Erythroblast (primary cell): ENCODE data around the gene TMIGD3.

Experiments used
- GATA1 ChIP-seq: IDR thresholded peaks from 2 replicates; pipeline ENCODE4 v1.6.1; 2011; ENCODE audit warnings: low read depth, mild to moderate bottlenecking, control low read depth, low read length, moderate library complexity
- POLR2A ChIP-seq: IDR thresholded peaks from 2 replicates; pipeline ENCODE4 v1.6.1; 2011; ENCODE audit warnings: mild to moderate bottlenecking, low read length

DNA sequence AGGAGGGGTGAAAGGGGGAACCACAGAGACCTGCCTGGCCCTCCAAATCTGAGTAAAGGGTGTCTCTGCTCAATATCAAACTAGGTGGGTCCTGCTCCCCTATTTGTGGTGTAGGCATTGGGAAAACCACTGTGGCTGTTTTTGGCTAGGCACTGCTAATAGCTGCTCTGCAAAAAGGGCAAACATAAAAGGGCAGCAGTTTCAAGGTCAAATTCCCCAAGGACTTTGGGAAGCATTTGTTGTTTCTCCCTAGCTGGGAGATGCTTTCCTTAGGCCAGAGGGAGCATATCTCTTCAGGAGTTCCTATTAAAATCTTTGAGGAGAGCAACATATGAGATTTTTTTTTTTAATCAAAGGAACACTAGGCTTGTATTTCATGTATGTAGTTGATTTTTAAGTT is 27.2 kb downstream of the TMIGD3 start:
- no peak for TF ChIP-seq GATA1
- no peak for TF ChIP-seq POLR2A
